CD14-positive monocyte (primary cell): ENCODE measurements around the gene TMC7. TPM values are rescaled to one million over a fixed set of nuclear protein-coding genes. Genes with fewer than 3 reads are reported as not detected.

ENCODE experiments used
- DNase-seq, 3 donors: peaks; one replicate each; pipeline ENCODE4 v3.0.0-alpha.2; 2011 to 2022
- H2AFZ ChIP-seq: 2 replicates; pipeline ENCODE4 v1.6.0; 2012; ENCODE audit warnings: mild to moderate bottlenecking, low read depth, low read length, inconsistent platforms; ENCODE audit not compliant: insufficient read depth, poor library complexity, severe bottlenecking
- H3K27ac ChIP-seq, 2 donors: 1 replicate in 1 of 2; 2 replicates in 1 of 2; pipeline ENCODE4 v1.5.1; 2012 to 2013; ENCODE audit warnings: low read length in 2 of 2, control low read depth in 1 of 2, inconsistent platforms in 1 of 2, low read depth in 1 of 2, mild to moderate bottlenecking in 1 of 2
- H3K27me3 ChIP-seq, 2 donors: one replicate each; pipeline versions ENCODE4 v1.6.0 to v1.6.1; 2011 to 2013; ENCODE audit warnings: low read length in 2 of 2; ENCODE audit not compliant: control insufficient read depth in 2 of 2, insufficient read depth in 2 of 2
- H3K36me3 ChIP-seq, 2 donors: replicated peaks in 1 of 2; 1 replicate in 1 of 2; 2 replicates in 1 of 2; pipeline versions ENCODE4 v1.5.1 to v1.6.1; 2012 to 2013; ENCODE audit warnings: low read length in 2 of 2, control low read depth in 1 of 2, inconsistent platforms in 1 of 2, mild to moderate bottlenecking in 1 of 2; ENCODE audit not compliant: insufficient read depth in 2 of 2, control insufficient read depth in 1 of 2
- H3K4me1 ChIP-seq, 2 donors: 1 replicate in 1 of 2; 2 replicates in 1 of 2; pipeline versions ENCODE4 v1.5.1 to v1.6.1; 2012 to 2013; ENCODE audit warnings: low read length in 2 of 2, control low read depth in 1 of 2, inconsistent platforms in 1 of 2, mild to moderate bottlenecking in 1 of 2, moderate library complexity in 1 of 2; ENCODE audit not compliant: insufficient read depth in 2 of 2, control insufficient read depth in 1 of 2
- H3K4me2 ChIP-seq: replicated peaks from 2 replicates; pipeline ENCODE3; 2012; ENCODE audit warnings: low read length, moderate library complexity, mild to moderate bottlenecking; ENCODE audit not compliant: poor library complexity, severe bottlenecking; ENCODE audit errors: extremely low read depth
- H3K4me3 ChIP-seq, 3 experiments: fragments of 200-600 bp in 1 of 3; sonication (generic) in 1 of 3; replicated peaks in 1 of 3; 1 replicate in 2 of 3; 2 replicates in 1 of 3; pipeline ENCODE4 v1.5.1; 2011 to 2013; ENCODE audit warnings: low read length in 3 of 3, mild to moderate bottlenecking in 3 of 3, control low read depth in 2 of 3, low read depth in 2 of 3, inconsistent platforms in 1 of 3, moderate library complexity in 1 of 3
- H3K79me2 ChIP-seq: 2 replicates; pipeline ENCODE4 v1.6.0; 2012; ENCODE audit warnings: mild to moderate bottlenecking, control low read depth, inconsistent platforms, low read length, moderate library complexity; ENCODE audit not compliant: insufficient read depth
- H3K9ac ChIP-seq: 2 replicates; pipeline ENCODE4 v1.6.0; 2017; ENCODE audit warnings: low read length, mild to moderate bottlenecking; ENCODE audit not compliant: insufficient read depth, poor library complexity, severe bottlenecking
- H3K9me3 ChIP-seq, 2 donors: replicated peaks in 1 of 2; 1 replicate in 1 of 2; 2 replicates in 1 of 2; pipeline versions ENCODE4 v1.5.1 to v1.6.1; 2012 to 2013; ENCODE audit warnings: low read length in 2 of 2, control low read depth in 1 of 2; ENCODE audit not compliant: control insufficient read depth in 1 of 2, insufficient read depth in 1 of 2
- H4K20me1 ChIP-seq: 2 replicates; pipeline ENCODE4 v1.6.0; 2012; ENCODE audit warnings: mild to moderate bottlenecking, low read length, control low read depth, moderate library complexity; ENCODE audit not compliant: insufficient read depth
- H3K27ac Mint-ChIP-seq, 7 donors: one replicate each; pipeline ENCODE4 v1.8.0; 2020; ENCODE audit warnings: mild to moderate bottlenecking in 7 of 7, mixed read lengths in 7 of 7, moderate library complexity in 6 of 7, inconsistent platforms in 2 of 7
- H3K27me3 Mint-ChIP-seq, 3 donors: one replicate each; pipeline ENCODE4 v1.8.0; 2021 to 2022; ENCODE audit warnings: low read depth in 3 of 3, mild to moderate bottlenecking in 3 of 3, mixed read lengths in 3 of 3, moderate library complexity in 3 of 3, inconsistent platforms in 1 of 3
- H3K36me3 Mint-ChIP-seq, 2 donors: one replicate each; pipeline ENCODE4 v1.8.0; 2020; ENCODE audit warnings: mixed read lengths in 2 of 2, inconsistent platforms in 1 of 2, mild to moderate bottlenecking in 1 of 2
- H3K4me1 Mint-ChIP-seq: one replicate; pipeline ENCODE4 v1.8.0; 2020; ENCODE audit warnings: mild to moderate bottlenecking, mixed read lengths
- H3K4me3 Mint-ChIP-seq, 2 donors: one replicate each; pipeline ENCODE4 v1.8.0; 2020; ENCODE audit warnings: mild to moderate bottlenecking in 2 of 2, mixed read lengths in 2 of 2, moderate library complexity in 1 of 2
- H3K9me3 Mint-ChIP-seq, 7 donors: one replicate each; pipeline ENCODE4 v1.8.0; 2020 to 2022; ENCODE audit warnings: mixed read lengths in 7 of 7, mild to moderate bottlenecking in 6 of 7, moderate library complexity in 6 of 7, inconsistent platforms in 2 of 7
- WGBS: methylation state at CpG from one replicate; pipeline ENCODE4 v1.1.5; 2013; ENCODE audit warnings: missing lambda C conversion rate; ENCODE audit not compliant: insufficient coverage; 5-methylcytosine and 5-hydroxymethylcytosine counted together
- intact Hi-C, 2 donors: fragments of 100-400 bp; cut with micrococcal nuclease; formaldehyde crosslinking; loops; one replicate each; pipeline versions ENCODE4 v1.15.0 to v1.15.1; 2023
- polyA plus RNA-seq, 3 donors: library from polyadenylated mRNA; depleted of rRNA in 1 of 3; unstranded in 2 of 3; stranded (reverse) in 1 of 3; fragments of 300-500 nt in 2 of 3; fragments of >200 nt in 1 of 3; fragmentation: Illumina TruSeq in 2 of 3; gene quantifications; 1 replicate in 2 of 3; 2 replicates in 1 of 3; pipeline ENCODE4 v1.2.3, GENCODE V29; 2012 to 2021
- small RNA-seq: library from RNA; depleted of rRNA; stranded (forward); fragments of <200 nt; gene quantifications from one replicate; pipeline ENCODE3, GENCODE V24; 2012; ENCODE audit warnings: low read depth; ENCODE audit not compliant: insufficient read length
- TF ChIP-seq, protein P1 (sequence below): fragments of 200-600 bp; IDR thresholded peaks from one replicate; pipeline ENCODE4 v1.8.0; 2022; ENCODE audit warnings: antibody characterized with exemption, mild to moderate bottlenecking

Gene TMC7
- polyA plus RNA-seq, 3 donors = not detected

DNA sequence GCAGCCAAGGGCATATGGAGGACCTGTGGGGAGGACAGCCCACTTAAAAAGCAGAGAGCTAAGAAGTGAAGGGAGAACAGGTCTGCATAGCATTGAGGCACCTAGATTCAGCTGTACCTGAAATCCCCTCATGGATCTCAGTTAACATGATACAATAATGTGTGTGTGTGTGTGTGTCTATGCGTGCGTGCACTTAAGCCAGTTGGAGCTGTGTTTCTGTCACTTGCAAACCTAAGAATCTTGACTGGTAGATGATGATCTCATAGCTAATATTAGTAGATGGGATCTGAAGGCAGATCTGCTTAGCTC, 128.3 kb downstream of the TMC7 start:
- H3K4me2 ChIP-seq = no peak overlapping the region
- H3K4me1 ChIP-seq = peaks cover 54 to 57% of the 10 kb centered on the region in 2 donors
- intact Hi-C loops = no loop called here
- TF ChIP-seq, protein P1, sequence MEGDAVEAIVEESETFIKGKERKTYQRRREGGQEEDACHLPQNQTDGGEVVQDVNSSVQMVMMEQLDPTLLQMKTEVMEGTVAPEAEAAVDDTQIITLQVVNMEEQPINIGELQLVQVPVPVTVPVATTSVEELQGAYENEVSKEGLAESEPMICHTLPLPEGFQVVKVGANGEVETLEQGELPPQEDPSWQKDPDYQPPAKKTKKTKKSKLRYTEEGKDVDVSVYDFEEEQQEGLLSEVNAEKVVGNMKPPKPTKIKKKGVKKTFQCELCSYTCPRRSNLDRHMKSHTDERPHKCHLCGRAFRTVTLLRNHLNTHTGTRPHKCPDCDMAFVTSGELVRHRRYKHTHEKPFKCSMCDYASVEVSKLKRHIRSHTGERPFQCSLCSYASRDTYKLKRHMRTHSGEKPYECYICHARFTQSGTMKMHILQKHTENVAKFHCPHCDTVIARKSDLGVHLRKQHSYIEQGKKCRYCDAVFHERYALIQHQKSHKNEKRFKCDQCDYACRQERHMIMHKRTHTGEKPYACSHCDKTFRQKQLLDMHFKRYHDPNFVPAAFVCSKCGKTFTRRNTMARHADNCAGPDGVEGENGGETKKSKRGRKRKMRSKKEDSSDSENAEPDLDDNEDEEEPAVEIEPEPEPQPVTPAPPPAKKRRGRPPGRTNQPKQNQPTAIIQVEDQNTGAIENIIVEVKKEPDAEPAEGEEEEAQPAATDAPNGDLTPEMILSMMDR = no peak
- Mint-ChIP-seq H3K4me1 (peaks cover 56% of the 10 kb centered on the region), H3K27me3 (peaks cover 0 to 4% (median 2%) of the 10 kb centered on the region in 3 donors), H3K9me3 (no peaks in the 10 kb centered on the region), H3K4me3 (peak overlapping the region in 1 of 2 donors; percentile 49), H3K36me3 (peaks cover 4 to 6% of the 10 kb centered on the region in 2 donors), H3K27ac (peak overlapping the region in 1 of 7 donors; percentile 59)
- no peak overlapping the region for H3K27ac ChIP-seq
- DNase-seq = no peak
- H4K20me1 ChIP-seq = peaks cover 21% of the 10 kb centered on the region
- H3K36me3 ChIP-seq = no peaks in the 10 kb centered on the region
- WGBS = 94% methylated on average over 2 of the region's 2 CpGs
- no peak overlapping the region for H2AFZ ChIP-seq
- H3K9me3 ChIP-seq = no peaks in the 10 kb centered on the region
- no peak overlapping the region for H3K4me3 ChIP-seq
- H3K9ac ChIP-seq = no peak overlapping the region
- H3K27me3 ChIP-seq = no peaks in the 10 kb centered on the region
- peaks cover 33% of the 10 kb centered on the region for H3K79me2 ChIP-seq

Small RNA genes within 50 kb of the gene (small RNA-seq; reads per million reads assigned to genes)
- not detected for gene RNU6-1340P

Other genes with a start within 250 kb of the TMC7 start
- gene RPS15A, start 193.6 kb upstream of the TMC7 start, polyA plus RNA-seq = 1,000 to 10,000 TPM; 1,209 to 2,855 (median 1,397) TPM
- gene ARL6IP1, start 182.4 kb upstream of the TMC7 start, polyA plus RNA-seq = 100 to 1,000 TPM in 2 of 3 donors, 10 to 100 TPM in 1; 89.0 to 158 (median 142) TPM
- 10 to 100 TPM in 1 of 3 donors, 1 to 10 TPM in 2; 2.4 to 31.8 (median 7.1) TPM for gene SMG1, start 57.5 kb upstream of the TMC7 start, polyA plus RNA-seq
- gene COQ7, start 83.7 kb downstream of the TMC7 start, polyA plus RNA-seq = 10 to 100 TPM in 2 of 3 donors, 1 to 10 TPM in 1; 6.5 to 13.3 (median 12.2) TPM
- gene ITPRIPL2, start 130.0 kb downstream of the TMC7 start, polyA plus RNA-seq = 1 to 10 TPM; 7.9 to 9.0 (median 8.2) TPM
- 1 to 10 TPM in 2 of 3 donors, under 1 TPM in 1; 0.81 to 4.9 (median 1.1) TPM for gene SYT17, start 184.3 kb downstream of the TMC7 start, polyA plus RNA-seq